GM10266 (cell line): ENCODE data around the gene CLECL1.

Experiments
- DNase-seq: peaks from one replicate; pipeline ENCODE4 v3.0.0; 2012; ENCODE audit errors: extremely low spot score
- CTCF ChIP-seq: IDR thresholded peaks from 2 replicates; pipeline ENCODE4 v1.5.1; 2012; ENCODE audit warnings: mild to moderate bottlenecking, low read depth; ENCODE audit not compliant: control insufficient read depth, insufficient read depth; ENCODE audit errors: missing control alignments

The CLECL1 gene

GRCh38 chr12:9751204-9752144, 18.6 kb upstream of the CLECL1 start:
- TF ChIP-seq CTCF, result no peak
- DNase-seq, result no peak

- TF ChIP-seq CTCF, result peak; percentile 74
- peak; percentile 53 for DNase-seq
Measured at GRCh38 chr12:9750276-9751203, 17.6 kb upstream of the CLECL1 start.

- no peak for DNase-seq
- no peak for TF ChIP-seq CTCF
Measured at GRCh38 chr12:9749640-9750039, 16.7 kb upstream of the CLECL1 start.

DNA sequence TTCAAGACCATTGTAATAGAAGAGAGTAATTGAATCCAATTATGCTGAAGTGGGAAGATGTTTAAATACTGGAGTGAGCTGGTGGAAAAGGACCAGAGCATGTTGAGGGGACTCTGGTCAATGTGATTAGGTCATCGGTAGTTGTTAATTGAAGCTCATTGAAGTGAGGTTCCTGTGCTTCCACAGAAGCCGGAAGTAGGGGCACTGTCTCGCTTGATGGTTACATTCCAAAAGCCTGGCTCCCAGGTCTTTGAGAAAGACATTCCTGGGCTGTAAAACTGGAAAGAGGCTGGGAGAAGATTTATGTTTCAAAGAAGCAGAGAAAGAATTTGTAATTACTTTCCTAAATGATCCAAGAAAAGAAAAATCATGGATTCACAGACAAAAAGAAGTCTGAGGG, 12.3 kb upstream of the CLECL1 start:
- no peak for TF ChIP-seq CTCF
- DNase-seq, result no peak

GRCh38 chr12:9742661-9743060, 9.8 kb upstream of the CLECL1 start:
- DNase-seq, result no peak
- TF ChIP-seq CTCF, result no peak

DNA sequence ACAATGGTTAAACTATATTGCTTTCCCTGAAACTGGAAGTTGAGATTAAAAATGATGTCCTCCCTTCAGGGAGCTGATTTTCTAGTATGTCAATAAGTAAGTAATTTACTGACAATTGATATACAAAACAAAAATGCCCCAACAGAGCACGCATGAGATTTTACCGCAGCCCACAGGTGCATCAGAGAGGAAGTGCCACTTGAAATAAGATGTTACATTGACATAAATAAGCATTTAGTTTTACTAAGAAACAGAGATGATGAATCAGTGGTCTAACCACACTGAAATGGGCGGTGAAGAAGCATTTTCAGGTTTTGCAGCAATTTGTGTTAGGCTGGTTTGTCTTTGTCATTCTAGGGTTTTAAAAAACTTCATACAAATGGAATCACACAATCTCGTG, 8.8 kb upstream of the CLECL1 start:
- TF ChIP-seq CTCF, result no peak
- DNase-seq, result peak; percentile 61
